ENCODE data around the gene SCUBE3.

SCUBE3 gene

GRCh38 chr6:35209622-35210247, 4.0 kb upstream of the SCUBE3 start:
- DNase-seq (ENCODE audit: low read depth in 2 of 2) = no peak

GRCh38 chr6:35213298-35213791, 411 bp upstream of the SCUBE3 start:
- DNase-seq (ENCODE audit: low read depth in 2 of 2) = no peak

- DNase-seq (ENCODE audit: low read depth in 2 of 2) = no peak
Observed at GRCh38 chr6:35214869-35215664, 1.3 kb downstream of the SCUBE3 start.

GRCh38 chr6:35215665-35216411, 2.1 kb downstream of the SCUBE3 start:
- DNase-seq (ENCODE audit: low read depth in 2 of 2) = no peak

GRCh38 chr6:35216412-35216732, 2.6 kb downstream of the SCUBE3 start:
- no peak for DNase-seq (ENCODE audit: low read depth in 2 of 2)

GRCh38 chr6:35216851-35217811, 3.4 kb downstream of the SCUBE3 start:
- no peak for DNase-seq (ENCODE audit: low read depth in 2 of 2)

- no peak for DNase-seq (ENCODE audit: low read depth in 2 of 2)
Observed at GRCh38 chr6:35218021-35218420, 4.3 kb downstream of the SCUBE3 start.

GRCh38 chr6:35218456-35218855, 4.7 kb downstream of the SCUBE3 start:
- no peak for DNase-seq (ENCODE audit: low read depth in 2 of 2)

- no peak for DNase-seq (ENCODE audit: low read depth in 2 of 2)
Observed at GRCh38 chr6:35219683-35220326, 6.0 kb downstream of the SCUBE3 start.

- DNase-seq (ENCODE audit: low read depth in 2 of 2) = no peak
Observed at GRCh38 chr6:35220711-35221110, 7.0 kb downstream of the SCUBE3 start.

GRCh38 chr6:35223396-35223795, 9.6 kb downstream of the SCUBE3 start:
- DNase-seq (ENCODE audit: low read depth in 2 of 2) = no peak

GRCh38 chr6:35224720-35225119, 11.0 kb downstream of the SCUBE3 start:
- DNase-seq (ENCODE audit: low read depth in 2 of 2) = no peak

- DNase-seq (ENCODE audit: low read depth in 2 of 2) = no peak
Observed at GRCh38 chr6:35228481-35228880, 14.7 kb downstream of the SCUBE3 start.

GRCh38 chr6:35229304-35229703, 15.5 kb downstream of the SCUBE3 start:
- no peak for DNase-seq (ENCODE audit: low read depth in 2 of 2)

- no peak for DNase-seq (ENCODE audit: low read depth in 2 of 2)
Observed at GRCh38 chr6:35230498-35230897, 16.7 kb downstream of the SCUBE3 start.

GRCh38 chr6:35230950-35231349, 17.2 kb downstream of the SCUBE3 start:
- no peak for DNase-seq (ENCODE audit: low read depth in 2 of 2)

- no peak for DNase-seq (ENCODE audit: low read depth in 2 of 2)
Observed at GRCh38 chr6:35231563-35231962, 17.8 kb downstream of the SCUBE3 start.

- DNase-seq (ENCODE audit: low read depth in 2 of 2) = no peak
Observed at GRCh38 chr6:35234901-35235300, 21.1 kb downstream of the SCUBE3 start.

GRCh38 chr6:35236223-35236622, 22.5 kb downstream of the SCUBE3 start:
- no peak for DNase-seq (ENCODE audit: low read depth in 2 of 2)

GRCh38 chr6:35237476-35237875, 23.7 kb downstream of the SCUBE3 start:
- no peak for DNase-seq (ENCODE audit: low read depth in 2 of 2)

- no peak for DNase-seq (ENCODE audit: low read depth in 2 of 2)
Observed at GRCh38 chr6:35238843-35239289, 25.1 kb downstream of the SCUBE3 start.

Data from stimulated activated CD8-positive, alpha-beta memory T cell treated with anti-CD3 and anti-CD28 coated beads, Interleukin-15, amount 100 ng/mL, for 48 hours (primary cell).